NCI-H446 treated with DMSO at 0.1 percent for 48 hours (cell line): ENCODE measurements around the gene FAM193B.
A peak's percentile ranks its signal among the peaks of the same experiment; 100 is the strongest.
"Not testable (repeated sequence)": the region's sequence is repeated elsewhere in the genome, so short reads cannot be mapped to it uniquely, and the experiment has no call there.

Experiments used
- DNase-seq: peaks from one replicate; lab custom pipeline; 2025; lab: John Stamatoyannopoulos, UW

FAM193B gene

DNA sequence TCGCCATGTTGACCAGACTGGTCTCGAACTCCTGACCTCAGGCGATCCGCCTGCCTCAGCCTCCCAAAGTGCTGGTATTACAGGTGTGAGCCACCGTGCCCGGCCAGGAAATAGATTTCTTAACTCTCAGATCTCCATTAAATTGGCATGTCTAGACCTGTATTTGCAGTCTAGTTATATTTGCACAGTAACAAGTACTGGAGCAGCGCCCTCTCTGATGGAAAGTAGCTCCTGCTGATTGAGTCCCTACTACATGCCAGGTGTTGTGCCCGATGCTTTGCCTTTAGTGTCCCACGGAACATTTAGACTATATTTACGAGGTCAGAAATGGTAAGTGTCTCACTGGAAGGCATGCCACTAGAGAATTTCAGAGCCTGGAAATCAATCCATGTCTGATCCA, 21.8 kb upstream of the FAM193B start:
- no peak for DNase-seq

DNA sequence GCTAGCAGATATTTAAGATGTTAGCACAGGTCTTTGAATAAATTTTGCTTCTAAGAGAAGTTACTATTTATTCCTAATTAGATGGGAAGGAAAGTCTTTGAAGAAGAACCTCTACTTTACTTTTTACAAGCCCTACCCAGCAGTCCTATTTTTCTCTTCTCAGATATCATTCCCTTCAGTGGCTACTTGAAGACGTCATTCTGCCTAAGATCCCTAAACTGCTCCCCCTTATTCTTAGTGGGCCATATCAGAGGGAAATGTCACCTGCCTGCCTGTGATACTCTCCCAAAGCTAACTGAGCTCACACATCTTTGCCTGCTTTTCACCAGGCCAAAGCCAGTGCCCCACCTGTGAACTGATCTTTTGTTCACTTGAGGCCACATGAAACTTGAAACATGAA, 21.1 kb upstream of the FAM193B start:
- DNase-seq = no peak

DNA sequence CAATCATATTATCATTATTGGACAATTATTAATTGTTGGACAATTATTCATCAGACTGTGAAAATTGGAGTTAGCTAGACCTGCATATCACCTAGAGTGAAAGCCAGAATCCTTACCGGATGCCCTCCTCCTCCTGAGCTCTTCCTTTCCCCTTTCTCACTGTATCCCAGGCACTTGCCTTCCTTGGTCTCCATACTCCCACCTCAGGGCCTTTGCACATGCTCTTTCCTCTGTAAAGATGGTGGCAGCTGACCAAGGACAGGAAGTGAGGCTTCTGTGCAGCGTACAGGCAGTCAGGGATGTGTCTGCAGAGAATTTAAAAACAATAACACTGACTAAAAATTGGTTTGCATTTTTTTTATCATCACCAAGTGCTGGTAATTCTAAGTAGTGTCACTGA, 15.5 kb upstream of the FAM193B start:
- no peak for DNase-seq

DNA sequence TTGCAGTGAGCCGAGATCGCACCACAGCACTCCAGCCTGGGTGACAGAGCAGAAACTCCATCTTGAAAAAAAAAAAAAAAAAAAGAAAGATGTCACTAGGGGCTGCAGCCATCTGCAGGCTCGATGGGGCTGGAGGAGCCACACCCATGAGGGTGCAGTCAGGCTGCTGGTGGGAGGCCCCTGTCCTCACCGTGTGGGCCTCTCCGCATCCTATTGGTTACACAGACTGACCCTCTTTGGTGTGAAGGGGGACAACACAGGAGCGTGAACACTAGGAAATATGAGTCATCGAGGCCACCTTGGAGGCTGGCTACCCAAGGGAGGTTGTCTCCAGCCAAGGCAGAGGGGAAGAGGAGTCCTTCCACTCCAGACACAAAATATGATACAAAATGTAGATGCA, 14.0 kb upstream of the FAM193B start:
- no peak for DNase-seq

DNA sequence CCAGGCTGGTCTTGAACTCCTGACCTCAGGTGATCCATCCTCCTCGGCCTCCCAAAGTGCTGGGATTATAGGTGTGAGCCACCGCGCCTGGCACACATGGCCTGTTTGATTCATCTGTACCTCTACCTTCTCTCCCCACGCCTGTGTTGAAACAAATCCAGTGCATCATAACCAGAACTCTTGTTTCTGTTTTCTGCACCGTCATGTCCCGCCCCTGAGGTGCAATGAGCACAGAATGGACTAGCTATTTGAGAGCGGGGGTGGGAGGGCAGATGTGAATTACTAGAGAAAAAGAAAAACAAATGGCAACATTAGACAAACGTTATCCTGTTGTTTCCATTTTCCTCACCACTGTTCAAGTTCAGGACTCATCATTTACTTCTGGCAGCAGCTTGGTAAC, 10.7 kb upstream of the FAM193B start:
- DNase-seq = no peak

DNA sequence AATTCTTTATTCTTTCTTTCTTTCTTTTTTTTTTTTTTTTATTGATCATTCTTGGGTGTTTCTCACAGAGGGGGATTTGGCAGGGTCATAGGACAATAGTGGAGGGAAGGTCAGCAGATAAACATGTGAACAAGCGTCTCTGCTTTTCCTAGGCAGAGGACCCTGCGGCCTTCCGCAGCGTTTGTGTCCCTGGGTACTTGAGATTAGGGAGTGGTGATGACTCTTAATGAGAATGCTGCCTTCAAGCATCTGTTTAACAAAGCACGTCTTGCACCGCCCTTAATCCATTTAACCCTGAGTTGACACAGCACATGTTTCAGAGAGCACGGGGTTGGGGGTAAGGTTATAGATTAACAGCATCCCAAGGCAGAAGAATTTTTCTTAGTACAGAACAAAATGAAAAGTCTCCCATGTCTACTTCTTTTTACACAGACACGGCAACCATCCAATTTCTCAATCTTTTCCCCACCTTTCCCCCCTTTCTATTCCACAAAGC, 5.1 kb upstream of the FAM193B start:
- DNase-seq = not testable (repeated sequence)

DNA sequence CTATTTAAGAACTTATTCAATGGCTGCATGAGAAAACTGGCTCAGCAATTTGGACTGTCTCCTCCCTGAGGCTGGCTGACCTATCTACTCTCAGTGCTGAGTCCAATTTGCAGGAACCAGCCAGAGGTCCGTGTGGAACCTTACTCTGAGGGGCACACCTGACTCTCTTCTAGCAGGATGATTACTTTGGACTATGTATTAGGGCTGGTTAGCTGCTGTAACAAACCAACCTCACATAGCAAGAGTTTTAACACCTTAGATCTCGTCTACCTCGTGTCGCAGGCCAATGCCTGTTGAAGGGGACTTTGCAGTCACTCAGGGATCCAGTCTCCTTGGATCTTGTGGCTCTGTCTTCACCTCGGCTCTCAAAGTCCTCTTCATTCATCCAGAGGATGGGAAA, 3.4 kb upstream of the FAM193B start:
- DNase-seq = no peak

DNA sequence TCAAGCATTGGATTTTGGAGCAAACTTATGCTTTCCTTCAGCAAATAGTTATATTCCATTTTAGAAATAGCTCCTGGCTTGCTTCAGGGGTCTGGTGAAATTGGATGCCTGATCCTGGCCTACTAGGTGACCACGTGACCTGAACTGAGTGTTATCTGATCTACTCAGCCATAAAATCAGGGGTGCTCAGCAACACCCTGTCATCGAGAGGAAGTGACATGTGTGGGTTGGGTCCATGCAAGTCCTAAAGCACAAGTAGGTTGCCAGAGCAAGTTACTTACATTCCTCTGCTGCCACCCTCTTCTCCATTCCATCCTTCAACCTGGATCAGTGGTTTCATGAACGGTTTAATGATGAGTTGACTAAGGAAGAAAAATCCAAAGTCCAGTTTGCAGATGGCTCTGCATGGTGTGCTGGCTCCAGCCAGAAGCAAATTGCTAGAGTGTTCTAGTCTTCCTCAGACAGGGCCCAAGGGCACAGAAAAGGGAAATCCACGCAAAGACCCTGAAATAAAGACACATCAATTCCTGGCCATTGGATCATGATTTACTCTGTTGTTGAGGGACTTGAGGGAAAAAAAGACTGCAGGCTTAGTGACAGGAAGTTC, 2.8 kb upstream of the FAM193B start:
- DNase-seq = no peak

DNA sequence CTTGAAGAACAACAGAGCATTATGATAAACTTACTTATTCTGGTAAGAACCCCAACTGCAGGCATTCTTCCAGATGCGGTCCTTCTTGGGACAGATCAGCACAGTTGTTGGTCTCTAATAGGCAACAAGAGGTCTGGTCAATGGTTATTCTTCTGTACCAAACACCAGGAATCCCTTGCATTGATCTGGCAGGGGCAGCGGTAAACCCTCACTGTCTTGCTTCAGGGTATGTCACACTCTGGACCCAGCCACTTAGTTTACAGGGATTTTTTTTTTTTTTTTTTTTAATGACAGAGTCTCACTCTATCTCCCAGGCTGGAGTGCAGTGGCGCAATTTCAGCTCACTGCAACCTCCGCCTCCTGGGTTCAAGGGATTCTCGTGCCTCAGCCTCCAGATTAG, 1.3 kb upstream of the FAM193B start:
- no peak for DNase-seq

DNA sequence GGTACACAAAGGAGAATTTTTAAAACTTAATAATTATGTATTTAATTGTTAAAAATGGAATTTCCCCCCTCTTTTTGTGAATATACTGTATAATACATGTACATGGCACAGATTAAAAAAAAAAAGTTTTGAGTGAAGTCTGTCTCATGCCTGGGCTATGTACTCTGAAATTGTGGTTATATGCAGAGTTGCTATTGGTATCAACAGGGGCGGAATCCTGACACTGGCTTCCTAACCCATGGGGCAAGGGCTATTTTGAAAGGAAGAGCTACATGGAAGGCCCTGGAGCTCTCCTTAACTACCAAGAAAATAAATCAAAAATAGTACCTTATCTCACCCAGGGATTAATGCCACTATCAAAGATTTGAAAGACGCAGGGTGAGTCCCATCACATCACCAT, 865 bp upstream of the FAM193B start:
- DNase-seq = no peak

DNA sequence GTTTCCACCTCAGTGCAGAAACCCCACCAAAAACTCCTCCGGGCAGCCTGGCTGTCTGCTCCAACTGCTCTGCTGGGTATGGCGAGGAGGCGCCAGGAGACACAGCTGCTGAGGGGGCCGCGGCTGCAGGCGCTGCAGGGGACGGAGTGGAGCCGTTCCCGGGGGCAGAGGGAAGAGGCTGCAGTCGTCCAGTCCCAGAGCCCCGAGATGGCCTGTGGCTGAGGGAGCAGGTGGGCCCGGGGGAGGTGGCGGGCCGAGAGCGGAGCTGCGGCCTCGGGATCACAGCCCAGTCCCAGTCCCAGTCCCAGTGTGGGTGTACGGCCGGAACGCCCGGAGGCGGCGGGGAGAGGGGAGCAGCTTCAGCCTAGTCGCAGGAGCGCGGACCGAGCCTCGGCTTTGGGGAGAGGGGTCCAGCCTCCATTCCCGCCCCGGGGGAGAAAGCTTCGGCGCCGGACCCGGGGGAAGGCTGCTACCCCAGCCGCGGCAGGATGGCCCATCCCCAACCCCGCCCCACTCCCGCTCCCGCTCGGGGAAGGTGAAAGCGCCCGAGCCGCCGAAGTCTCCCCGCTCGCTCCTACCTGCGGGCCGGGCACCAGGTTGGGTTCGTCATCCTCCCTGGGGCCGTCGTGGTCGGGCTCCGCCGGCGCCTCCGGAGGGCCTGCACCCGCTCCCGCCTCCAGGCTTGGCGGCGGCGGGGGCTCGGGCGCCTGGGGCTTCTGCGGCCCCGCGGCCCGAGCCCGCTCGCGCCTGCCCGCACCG, 513 bp downstream of the FAM193B start:
- DNase-seq = no peak

DNA sequence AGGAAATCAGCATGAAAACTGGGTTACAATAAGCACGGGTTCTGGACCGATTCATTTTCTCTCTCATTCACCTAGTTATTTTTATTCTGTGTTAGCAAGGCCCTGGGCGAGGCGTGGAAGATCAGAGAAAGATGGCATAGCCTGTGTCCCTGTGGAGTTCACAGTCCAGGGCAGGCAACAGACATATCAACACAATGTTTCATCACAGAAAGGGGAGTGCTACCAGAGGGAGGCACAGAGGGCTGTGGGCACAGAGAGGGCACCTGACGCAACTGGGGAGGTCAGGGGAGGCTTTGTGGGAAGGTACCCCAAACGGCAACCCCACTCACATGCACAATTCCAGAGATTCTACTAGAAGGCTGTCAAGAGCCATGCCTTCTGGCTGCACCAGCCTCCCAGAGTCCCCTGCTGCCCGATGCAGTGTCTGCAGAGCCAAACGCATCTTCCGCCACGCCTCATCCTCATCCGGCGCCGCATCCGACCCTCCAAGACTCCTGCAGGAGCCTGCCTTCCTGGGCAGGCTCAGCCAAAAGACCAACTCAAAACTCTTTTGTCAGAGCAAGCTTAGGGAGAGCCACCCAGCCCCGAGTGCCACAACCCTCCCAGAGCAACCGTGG, 1.4 kb downstream of the FAM193B start:
- DNase-seq = no peak

DNA sequence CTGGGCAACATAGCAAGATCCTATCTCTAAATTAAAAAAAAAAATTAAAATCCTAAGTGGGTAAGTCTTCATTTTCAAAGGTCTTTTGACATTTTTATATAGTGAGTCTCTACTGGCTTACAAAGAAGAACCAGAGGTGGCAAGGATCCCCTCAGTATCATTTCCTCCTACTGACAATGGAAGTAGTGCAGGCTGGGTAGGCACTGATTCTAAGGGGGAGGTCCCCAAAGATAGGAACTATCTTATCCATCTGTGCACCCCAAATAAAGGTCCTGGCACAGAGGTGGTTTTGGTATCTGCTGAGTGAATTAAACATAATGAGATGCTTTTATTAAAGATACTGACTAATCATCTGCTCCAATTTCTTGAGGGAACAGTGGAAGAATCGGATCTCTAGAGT, 4.2 kb downstream of the FAM193B start:
- no peak for DNase-seq

DNA sequence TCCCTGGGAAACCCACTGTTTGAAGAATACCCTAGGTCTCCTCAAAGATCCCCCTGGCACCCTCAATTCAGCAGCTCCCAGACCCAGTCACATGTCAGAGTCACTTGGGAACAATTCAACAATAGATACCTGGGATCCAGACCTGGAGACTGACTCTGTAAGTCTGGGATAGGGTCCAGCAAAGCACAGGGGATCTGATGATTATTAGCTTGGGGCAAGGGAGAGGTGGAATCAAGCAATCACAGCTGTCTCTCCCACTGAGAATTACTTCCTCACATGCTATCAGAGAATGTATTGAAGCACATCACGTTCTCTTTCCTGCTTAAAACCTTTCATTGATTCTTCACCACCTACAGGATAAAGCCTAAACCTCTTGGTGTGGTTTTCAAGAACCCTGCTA, 5.9 kb downstream of the FAM193B start:
- DNase-seq = no peak

DNA sequence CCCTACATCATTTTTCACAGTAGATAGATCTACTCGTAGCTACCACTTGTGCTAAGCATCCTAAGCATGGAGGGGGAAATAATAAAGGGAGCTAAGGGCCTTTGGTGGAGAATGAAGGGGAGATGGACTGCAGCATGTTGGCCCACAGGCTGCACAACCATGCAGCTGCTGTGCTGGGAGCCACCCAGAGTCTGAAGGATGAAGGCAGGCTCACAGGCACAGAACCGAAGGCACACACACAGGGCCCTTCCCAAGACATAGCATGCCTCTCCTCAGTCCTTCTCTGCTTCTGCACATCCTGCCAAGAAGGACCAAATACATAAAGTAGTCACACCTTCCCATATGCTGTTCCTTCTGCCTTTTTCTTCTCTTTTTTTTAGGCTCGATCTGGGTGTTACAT, 6.6 kb downstream of the FAM193B start:
- DNase-seq = no peak

DNA sequence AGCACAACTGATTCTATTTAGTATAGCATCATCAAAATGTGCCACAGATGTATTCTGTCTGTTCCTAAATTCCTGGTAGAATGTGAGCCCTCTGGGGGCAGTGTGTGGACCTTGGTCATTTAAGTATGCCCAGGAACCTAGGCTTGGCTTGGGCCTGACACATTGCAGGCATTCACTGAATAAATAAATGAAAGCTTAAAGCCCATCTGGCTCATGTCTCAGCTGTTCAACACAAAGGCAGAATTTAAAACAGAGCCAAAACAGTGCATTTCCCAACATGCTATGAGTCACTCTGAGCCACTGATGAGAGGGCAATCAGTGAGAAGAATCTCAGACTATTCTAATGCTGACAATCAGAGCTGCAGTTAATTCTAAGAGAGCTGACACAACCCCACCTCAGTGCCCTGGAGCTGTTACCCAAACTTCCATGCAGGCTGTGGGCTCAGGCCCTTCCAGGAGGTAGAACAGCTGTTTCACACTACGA, 8.1 kb downstream of the FAM193B start:
- DNase-seq = peak; percentile 55

DNA sequence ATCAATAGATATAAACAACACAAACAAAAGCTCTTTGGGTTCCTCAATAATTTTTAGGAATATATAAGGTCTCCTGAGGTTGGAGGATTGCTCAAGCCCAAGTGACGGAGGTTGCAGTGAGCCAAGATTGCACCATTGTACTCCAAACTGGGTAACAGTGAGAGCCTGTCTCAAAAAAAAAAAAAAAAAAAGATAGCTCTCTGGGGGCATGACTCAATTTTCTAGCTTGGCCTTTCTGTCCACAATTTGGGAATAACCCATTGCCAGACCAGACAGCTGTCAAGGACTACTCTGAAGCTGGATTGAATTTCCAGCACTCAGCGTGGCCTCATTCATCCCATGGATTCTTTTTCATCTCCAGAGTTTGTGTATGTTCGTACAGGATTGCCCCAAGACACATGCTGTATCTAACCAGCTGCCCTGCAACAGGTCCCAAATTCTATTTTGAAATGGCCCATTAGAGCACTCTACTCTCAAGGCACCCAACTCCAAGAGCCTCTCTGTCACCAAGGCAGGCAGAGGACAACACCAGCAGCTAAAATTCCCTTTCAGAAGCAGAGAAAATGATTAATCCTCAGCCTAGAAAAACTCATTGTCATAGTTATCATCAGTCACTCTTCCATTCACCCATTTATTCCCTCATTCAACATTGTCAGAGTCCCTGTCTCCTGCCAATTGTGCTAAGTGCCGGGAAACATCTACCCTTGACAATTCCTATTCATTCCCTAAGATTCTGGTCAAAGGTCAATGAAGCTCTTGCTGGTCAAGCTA, 8.7 kb downstream of the FAM193B start:
- peak; percentile 7 for DNase-seq

DNA sequence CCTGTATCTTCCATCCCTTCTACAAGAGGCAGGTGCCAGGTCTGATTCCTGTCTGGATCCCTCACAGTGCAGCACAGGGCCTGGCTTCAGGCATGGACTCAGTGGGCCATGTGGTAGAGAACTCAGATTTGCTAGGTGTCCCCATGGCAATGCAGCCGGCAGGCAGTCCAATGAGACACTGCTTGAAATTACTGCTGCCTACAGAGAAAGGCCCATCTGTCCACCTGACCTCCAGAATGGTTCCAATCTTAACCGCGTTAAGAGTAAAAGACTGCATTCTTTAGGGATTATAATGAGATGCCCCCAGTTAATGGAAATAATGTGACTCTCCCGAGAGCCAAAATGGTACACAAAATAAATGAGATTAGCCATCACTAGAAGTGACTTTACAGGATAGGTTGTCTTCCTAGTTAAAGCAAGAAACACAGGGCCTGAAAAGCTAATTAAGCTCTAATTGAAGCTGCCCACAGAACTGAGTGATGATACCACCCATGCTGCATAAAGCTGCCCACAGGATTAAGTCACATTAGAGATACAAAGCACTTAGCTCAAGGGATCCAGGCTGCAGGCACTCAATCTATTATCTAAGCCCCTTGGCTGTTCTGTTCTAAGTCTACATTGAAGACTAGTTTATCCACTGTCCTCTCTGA, 11.4 kb downstream of the FAM193B start:
- DNase-seq = no peak

DNA sequence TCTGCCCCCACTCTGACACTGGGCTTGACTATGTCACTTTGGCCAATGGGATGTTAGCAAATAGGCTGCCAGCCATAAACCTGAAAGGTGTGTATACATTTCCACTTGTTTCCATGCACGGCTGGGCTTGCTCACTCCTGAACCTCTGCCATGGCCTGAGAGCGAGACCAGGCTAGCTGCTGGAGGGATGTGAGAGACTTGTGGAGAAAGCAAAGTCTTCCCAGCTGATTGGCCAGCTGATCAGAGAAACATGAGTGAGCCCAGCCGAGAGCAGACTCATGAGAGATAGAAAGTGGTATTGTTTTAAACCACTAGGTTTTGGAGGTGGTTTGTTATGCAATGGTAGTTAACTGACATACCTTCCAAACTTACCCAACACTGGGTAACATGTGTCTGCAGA, 13.9 kb downstream of the FAM193B start:
- no peak for DNase-seq

DNA sequence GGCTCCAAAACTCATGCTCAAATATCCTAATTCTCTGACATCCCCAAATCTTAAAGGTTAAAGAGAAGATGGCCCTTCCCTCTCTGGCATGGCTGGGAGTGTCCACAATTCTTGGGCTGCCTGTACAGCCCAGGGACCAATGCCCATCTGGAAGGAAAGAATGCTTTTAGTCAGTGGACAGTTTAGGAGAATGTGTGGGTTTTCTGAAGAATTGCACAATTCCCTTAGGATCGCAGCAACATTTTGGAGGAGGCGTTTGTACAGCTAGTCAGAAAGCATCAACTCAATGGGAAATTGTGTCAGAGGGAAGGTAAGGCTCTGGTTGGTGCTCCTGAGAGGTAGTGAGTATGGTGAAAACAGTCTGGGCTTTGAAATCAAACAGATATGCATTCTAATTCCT, 15.0 kb downstream of the FAM193B start:
- no peak for DNase-seq

DNA sequence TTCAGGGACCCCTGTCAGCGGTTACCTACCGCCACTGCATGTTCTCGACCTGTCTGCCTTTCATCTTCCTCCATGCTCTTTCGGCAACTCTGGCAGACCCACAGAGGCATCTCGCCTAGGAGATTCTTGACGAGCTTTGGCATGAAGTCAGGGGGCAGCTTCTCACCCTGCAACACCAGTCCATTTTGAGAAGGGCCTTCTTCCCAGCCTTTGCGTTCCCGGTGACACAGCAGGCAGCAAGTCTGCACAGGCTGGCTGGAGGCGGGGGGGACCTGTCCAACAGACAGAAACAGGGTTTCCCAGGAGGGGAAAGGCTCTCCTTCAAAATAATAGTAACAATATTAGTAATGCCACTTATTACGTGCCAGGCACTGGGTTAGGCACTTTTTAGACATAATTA, 15.5 kb downstream of the FAM193B start:
- DNase-seq = no peak
